Measurements from ENCODE around the gene KCNAB1. TPM values are rescaled to one million over a fixed set of nuclear protein-coding genes. Genes with fewer than 3 reads are reported as not detected.
A peak's percentile ranks its signal among the peaks of the same experiment; 100 is the strongest.

The KCNAB1 gene
- total and polyA plus RNA-seq, 2 of the 8 experiments (the other 6 are each of a cell fraction or from before 2014, with no cell fraction given) = 0.51 to 2.3 TPM

DNA sequence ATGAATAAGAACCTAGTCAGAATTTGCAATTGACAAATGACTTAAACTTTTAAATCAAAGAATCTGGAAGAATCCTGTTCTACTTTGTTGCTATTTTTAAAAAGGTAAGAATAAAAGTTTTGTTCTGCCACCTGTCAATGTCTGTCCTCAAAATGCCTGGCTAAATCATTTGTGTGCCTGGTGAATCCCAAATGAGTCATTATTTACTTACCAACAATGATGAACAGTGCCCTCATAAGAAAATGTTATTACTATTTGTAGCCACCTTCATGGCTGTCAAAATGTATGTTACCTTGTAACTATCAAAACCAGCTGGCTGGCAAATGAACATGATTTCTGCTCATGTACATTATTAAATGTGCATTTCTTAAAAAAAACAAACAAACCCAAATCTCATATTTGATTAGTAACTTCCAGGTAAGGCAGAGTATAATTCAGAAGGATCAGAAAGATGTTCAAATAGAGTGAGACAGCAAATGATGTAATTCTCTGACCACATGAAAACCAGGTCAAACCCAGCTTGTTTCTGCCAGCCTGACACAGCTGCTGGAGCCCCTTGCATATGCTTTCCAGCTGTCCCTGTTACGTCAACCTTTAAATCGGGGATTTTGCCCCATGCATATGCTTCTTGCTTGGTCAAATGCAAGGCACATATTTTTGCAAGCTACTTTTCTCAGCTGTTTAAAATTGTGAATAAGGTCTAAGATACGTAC, 296.6 kb downstream of the KCNAB1 start:
- Histone ChIP-seq H3K4me2 (ENCODE audit: insufficient read depth in 1 of 2, low read depth in 2 of 2, low read length in 2 of 2) (no peak overlapping the region), H3K4ac (replicated peaks; ENCODE audit: insufficient read length, low read depth, low read length) (no peak overlapping the region), H2BK20ac (ENCODE audit: low read length) (no peak overlapping the region), H3K23ac (ENCODE audit: insufficient read length) (no peak overlapping the region), H3K27ac (ENCODE audit: low read depth, low read length) (no peak overlapping the region), H3K79me1 (ENCODE audit: low read depth, low read length) (no peaks in the 10 kb centered on the region), H2AK5ac (ENCODE audit: low read depth, low read length) (no peak overlapping the region), H4K20me1 (replicated peaks in 1 of 2; ENCODE audit: control insufficient read depth in 1 of 2, insufficient read depth in 2 of 2, low read length in 2 of 2) (no peaks in the 10 kb centered on the region), H3K23me2 (ENCODE audit: low read depth, low read length) (no peaks in the 10 kb centered on the region), H3K36me3 (ENCODE audit: control insufficient read depth in 2 of 4, insufficient read depth in 4 of 4, low read length in 3 of 4) (no peaks in the 10 kb centered on the region), H3K18ac (ENCODE audit: extremely low read depth, low read length) (no peak overlapping the region), H3K56ac (replicated peaks; ENCODE audit: insufficient read length, low read depth, low read length) (no peak overlapping the region), H4K8ac (ENCODE audit: extremely low read depth, insufficient read depth, low read length) (no peak overlapping the region), H3K27me3 (replicated peaks in 1 of 4; ENCODE audit: control insufficient read depth in 3 of 4, extremely low read depth in 1 of 4, insufficient read depth in 3 of 4, low read length in 3 of 4) (no peaks in the 10 kb centered on the region), H2AFZ (ENCODE audit: low read length) (peak overlapping the region; percentile 63; the same call in 1 of the 2 replicates), H4K91ac (replicated peaks; ENCODE audit: insufficient read length, low read length) (no peak overlapping the region), H3K4me3 (ENCODE audit: extremely low read depth in 1 of 4, insufficient read depth in 2 of 4, low read depth in 3 of 4, low read length in 4 of 4) (no peak overlapping the region), H2BK120ac (replicated peaks; ENCODE audit: low read depth, low read length) (no peak overlapping the region), H2BK5ac (ENCODE audit: low read depth, low read length) (no peak overlapping the region), H3K9ac (replicated peaks in 1 of 4; ENCODE audit: extremely low read depth in 1 of 4, low read depth in 3 of 4, low read length in 3 of 4) (no peak overlapping the region), H4K5ac (ENCODE audit: insufficient read length, low read depth, low read length) (no peak overlapping the region), H3K14ac (ENCODE audit: insufficient read length) (no peak overlapping the region), H3K79me2 (ENCODE audit: control insufficient read depth in 1 of 2, insufficient read depth in 2 of 2, low read length in 2 of 2) (no peaks in the 10 kb centered on the region), H3K9me3 (ENCODE audit: insufficient read depth in 2 of 2, low read depth in 1 of 2, low read length in 1 of 2) (no peaks in the 10 kb centered on the region; a peak in 1 of 4 replicates), H2BK12ac (ENCODE audit: low read depth, low read length) (no peak overlapping the region), H3K4me1 (replicated peaks in 1 of 4; ENCODE audit: control insufficient read depth in 3 of 4, insufficient read depth in 4 of 4, low read length in 3 of 4) (peaks cover 0 to 4% (median 2%) of the 10 kb centered on the region in 4 experiments; a peak in 2 of 7 replicates), H2BK15ac (ENCODE audit: low read length) (no peak overlapping the region)
- FAIRE-seq (no peak), DNase-seq (ENCODE audit: low read depth in 1 of 2, low spot score in 2 of 2) (no peak)
- WGBS, 2 experiments (ENCODE audit: extremely low coverage in 1 of 2, insufficient coverage in 1 of 2, insufficient read length in 1 of 2, insufficient replicate concordance in 2 of 2, low coverage in 1 of 2, low lambda C conversion rate in 2 of 2, missing lambda C conversion rate in 1 of 2) = 86% methylated on average over 3 of the region's 3 CpGs; no CpG with 5 or more reads in 1 of the 2 experiments
- ChIA-PET CTCF (ENCODE audit: partially characterized antibody) (interaction anchor here (0.8 to 1.7 kb wide), 3 partner anchors 23 to 265 kb away, joined by 3 to 6 read pairs (median 3); no protein-coding TSS in a partner anchor), POLR2A (ENCODE audit: partially characterized antibody) (no interaction called here)
- TF ChIP-seq GABPA (IDR thresholded peaks at IDR 0.05; ENCODE audit: borderline replicate concordance, insufficient read depth, low read length) (no peak), TCF12 (IDR thresholded peaks at IDR 0.05; ENCODE audit: low read depth, low read length) (no peak), RBBP5 (IDR thresholded peaks at IDR 0.05; ENCODE audit: borderline replicate concordance, low read depth, low read length) (no peak), BCL11A (IDR thresholded peaks at IDR 0.05; ENCODE audit: low read depth in 2 of 2, low read length in 2 of 2) (no peak)

Data from H1 (cell line).